DND-41 (cell line): Measurements from ENCODE around the gene PSEN2.

Source experiments
- ATAC-seq: fragments of 200-7000 bp; cut with Tn5 transposase; 3 replicates; pipeline ENCODE4 v1.9.1; 2021; ENCODE audit warnings: low read depth; ENCODE audit not compliant: insufficient read depth
- DNase-seq: peaks from one replicate; pipeline ENCODE4 v3.0.0-alpha.2; 2020
- H2AFZ ChIP-seq: 2 replicates; pipeline ENCODE4 v1.6.0; 2012; ENCODE audit warnings: low read depth, low read length
- H3K27ac ChIP-seq: 2 replicates; pipeline ENCODE4 v1.5.1; 2012; ENCODE audit warnings: low read length, inconsistent platforms
- H3K27me3 ChIP-seq: fragments of 200-600 bp; sonication (generic); 2 replicates; pipeline ENCODE4 v1.6.0; 2012; ENCODE audit warnings: low read length, mild to moderate bottlenecking, inconsistent platforms; ENCODE audit not compliant: insufficient read depth, poor library complexity
- H3K36me3 ChIP-seq: 2 replicates; pipeline ENCODE4 v1.5.1; 2012; ENCODE audit warnings: low read length, inconsistent platforms; ENCODE audit not compliant: insufficient read depth
- H3K4me1 ChIP-seq: 2 replicates; pipeline ENCODE4 v1.5.1; 2012; ENCODE audit warnings: mild to moderate bottlenecking, low read length; ENCODE audit not compliant: insufficient read depth
- H3K4me2 ChIP-seq: 2 replicates; pipeline ENCODE4 v1.6.0; 2012; ENCODE audit warnings: mild to moderate bottlenecking, moderate library complexity, low read length, inconsistent platforms; ENCODE audit not compliant: insufficient read depth
- H3K4me3 ChIP-seq, 2 experiments: fragments of 200-600 bp in 1 of 2; shearing (Covaris generic) in 1 of 2; 2 replicates each; pipeline ENCODE4 v1.5.1; 2012 to 2016; ENCODE audit warnings: inconsistent platforms in 2 of 2, low read length in 2 of 2, mild to moderate bottlenecking in 2 of 2, low read depth in 1 of 2, moderate library complexity in 1 of 2
- H3K79me2 ChIP-seq: 2 replicates; pipeline ENCODE4 v1.6.0; 2012; ENCODE audit warnings: low read length, inconsistent platforms; ENCODE audit not compliant: insufficient read depth
- H3K9ac ChIP-seq: 2 replicates; pipeline ENCODE4 v1.6.0; 2012; ENCODE audit warnings: low read depth, mild to moderate bottlenecking, inconsistent platforms, low read length, moderate library complexity
- H3K9me3 ChIP-seq: 2 replicates; pipeline ENCODE4 v1.5.1; 2012; ENCODE audit warnings: low read length, moderate library complexity, mild to moderate bottlenecking, inconsistent platforms; ENCODE audit not compliant: insufficient read depth, severe bottlenecking
- H4K20me1 ChIP-seq: 2 replicates; pipeline ENCODE4 v1.6.0; 2012; ENCODE audit warnings: low read length; ENCODE audit not compliant: insufficient read depth
- CTCF ChIP-seq: IDR thresholded peaks from 2 replicates; pipeline ENCODE4 v1.5.1; 2012; ENCODE audit warnings: borderline replicate concordance, low read length, moderate library complexity, mild to moderate bottlenecking; ENCODE audit not compliant: poor library complexity, severe bottlenecking; ENCODE audit errors: extremely low read depth
- EZH2 ChIP-seq: IDR thresholded peaks from 3 replicates; pipeline ENCODE4 v1.6.1; 2012; ENCODE audit warnings: borderline replicate concordance, low read depth, mild to moderate bottlenecking, moderate library complexity, low read length, inconsistent platforms; ENCODE audit not compliant: severe bottlenecking

The PSEN2 gene

DNA sequence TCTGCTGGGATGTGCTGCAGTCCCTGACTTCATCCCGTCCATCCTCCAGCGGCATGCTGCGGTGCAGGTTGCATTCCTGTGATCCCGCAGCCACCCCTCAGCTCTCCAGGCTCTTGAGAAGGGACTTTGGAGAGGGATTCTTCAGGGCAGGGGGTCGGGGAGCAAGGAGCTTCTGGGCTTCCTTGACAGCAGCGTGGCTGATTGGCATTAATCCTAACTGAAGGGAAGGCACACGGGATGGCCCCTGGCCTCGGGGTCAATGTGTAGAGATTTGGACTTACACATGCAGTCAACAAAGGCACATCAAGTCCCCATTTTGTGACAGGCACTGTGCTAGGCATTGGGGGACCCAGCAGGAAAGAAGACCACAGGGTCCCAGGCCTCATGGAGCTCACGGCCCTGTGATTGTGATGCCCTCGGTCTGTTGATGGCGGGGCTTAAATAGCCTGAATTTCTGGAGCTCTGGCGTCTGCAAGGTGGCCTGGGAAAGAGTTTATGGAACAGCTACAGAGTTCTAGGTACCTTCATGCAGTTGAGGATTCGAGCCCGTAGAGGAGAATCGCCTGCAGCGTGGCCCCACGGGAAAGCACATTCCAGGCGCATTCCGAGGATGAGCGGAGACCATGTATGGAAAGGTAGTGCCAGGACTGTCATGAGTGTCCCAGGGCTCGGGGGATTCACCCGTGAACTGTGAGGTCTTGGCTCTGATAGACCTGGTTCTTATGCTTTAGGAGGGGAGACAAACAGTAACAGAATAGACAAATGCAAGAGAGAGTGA, 20.1 kb downstream of the PSEN2 start:
- ATAC-seq (no peak), DNase-seq (no peak)
- H3K79me2 ChIP-seq = no peaks in the 10 kb centered on the region
- H3K4me2 ChIP-seq = no peak overlapping the region
- H3K27me3 ChIP-seq = no peaks in the 10 kb centered on the region
- no peak for TF ChIP-seq EZH2
- TF ChIP-seq CTCF = no peak
- H3K36me3 ChIP-seq = no peaks in the 10 kb centered on the region
- H3K4me1 ChIP-seq = no peaks in the 10 kb centered on the region
- H3K9ac ChIP-seq = no peak overlapping the region
- H3K27ac ChIP-seq = no peak overlapping the region
- no peaks in the 10 kb centered on the region for H4K20me1 ChIP-seq
- no peaks in the 10 kb centered on the region for H3K9me3 ChIP-seq
- H3K4me3 ChIP-seq = no peak overlapping the region
- H2AFZ ChIP-seq = no peak overlapping the region

DNA sequence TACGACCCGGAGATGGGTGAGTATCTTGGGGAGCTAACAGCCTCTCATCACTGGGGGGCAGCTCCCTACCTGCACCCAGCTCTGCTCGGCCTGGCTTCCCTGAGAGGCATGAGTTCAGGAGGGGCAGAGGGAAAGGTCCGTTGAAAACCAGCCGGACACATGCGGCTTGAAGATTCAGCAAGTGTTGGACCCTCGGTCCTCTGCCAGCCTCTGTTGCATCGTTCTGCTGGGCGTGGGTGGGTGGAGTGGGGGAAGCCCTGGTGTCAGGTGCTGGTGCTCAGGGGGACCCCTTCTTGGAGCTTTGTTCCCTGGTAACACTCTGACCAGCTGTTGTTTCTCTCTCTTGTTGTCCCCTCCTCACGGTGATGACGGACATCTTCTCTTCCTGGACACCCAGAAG, 20.9 kb downstream of the PSEN2 start:
- no peaks in the 10 kb centered on the region for H3K4me1 ChIP-seq
- H3K4me3 ChIP-seq = no peak overlapping the region
- no peak overlapping the region for H3K27ac ChIP-seq
- no peak for ATAC-seq
- H3K27me3 ChIP-seq = no peaks in the 10 kb centered on the region
- H4K20me1 ChIP-seq = no peaks in the 10 kb centered on the region
- TF ChIP-seq CTCF (no peak), EZH2 (no peak)
- no peak overlapping the region for H3K4me2 ChIP-seq
- no peaks in the 10 kb centered on the region for H3K9me3 ChIP-seq
- DNase-seq = no peak
- no peak overlapping the region for H2AFZ ChIP-seq
- H3K9ac ChIP-seq = no peak overlapping the region
- H3K36me3 ChIP-seq = no peaks in the 10 kb centered on the region
- H3K79me2 ChIP-seq = no peaks in the 10 kb centered on the region

DNA sequence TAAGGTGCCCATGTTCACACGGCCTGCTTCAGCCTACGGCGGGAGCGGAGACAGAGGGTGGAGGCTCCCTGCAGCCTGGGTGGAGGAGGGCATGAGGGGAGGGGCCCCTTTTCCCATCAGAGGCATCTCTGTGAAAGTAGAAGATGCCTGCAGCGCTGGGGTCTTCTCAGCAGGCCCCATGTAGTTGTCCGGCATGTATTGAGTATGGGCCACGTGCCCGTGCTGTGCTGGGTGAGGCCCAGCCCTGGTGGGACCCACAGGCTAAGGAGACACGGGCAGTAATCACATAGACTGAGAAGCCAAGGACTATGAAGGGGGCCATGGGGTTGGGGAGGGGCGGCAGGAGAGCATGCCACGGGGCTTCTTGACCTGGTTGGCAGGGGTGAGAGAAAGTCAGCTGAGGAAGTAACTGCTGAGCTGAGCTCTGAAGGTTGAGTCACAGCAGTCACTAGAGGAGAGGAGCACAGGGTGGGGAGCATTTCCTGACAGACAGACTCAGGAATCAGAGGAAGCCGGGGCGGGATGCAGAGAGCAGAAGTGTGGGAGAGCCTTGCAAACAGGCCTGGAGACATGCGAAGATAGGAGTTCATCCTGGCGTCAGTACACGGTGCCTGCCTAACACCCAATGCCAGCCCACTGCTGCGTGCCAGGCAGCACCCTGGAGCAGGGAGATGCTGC, 21.6 kb downstream of the PSEN2 start:
- no peaks in the 10 kb centered on the region for H4K20me1 ChIP-seq
- no peaks in the 10 kb centered on the region for H3K79me2 ChIP-seq
- DNase-seq (no peak), ATAC-seq (no peak)
- H3K4me3 ChIP-seq = no peak overlapping the region
- H3K27me3 ChIP-seq = no peaks in the 10 kb centered on the region
- H3K9me3 ChIP-seq = no peaks in the 10 kb centered on the region
- H3K36me3 ChIP-seq = no peaks in the 10 kb centered on the region
- H3K9ac ChIP-seq = no peak overlapping the region
- no peaks in the 10 kb centered on the region for H3K4me1 ChIP-seq
- no peak overlapping the region for H3K27ac ChIP-seq
- no peak overlapping the region for H2AFZ ChIP-seq
- TF ChIP-seq EZH2 (no peak), CTCF (no peak)
- no peak overlapping the region for H3K4me2 ChIP-seq
